ENCODE results near the gene BDNF. TPM values are rescaled to one million over a fixed set of nuclear protein-coding genes. Genes with fewer than 3 reads are reported as not detected.

Gene BDNF
- total RNA-seq, 4 donors from 2014 or later = 0.14 to 0.64 TPM; not detected in 2

DNA sequence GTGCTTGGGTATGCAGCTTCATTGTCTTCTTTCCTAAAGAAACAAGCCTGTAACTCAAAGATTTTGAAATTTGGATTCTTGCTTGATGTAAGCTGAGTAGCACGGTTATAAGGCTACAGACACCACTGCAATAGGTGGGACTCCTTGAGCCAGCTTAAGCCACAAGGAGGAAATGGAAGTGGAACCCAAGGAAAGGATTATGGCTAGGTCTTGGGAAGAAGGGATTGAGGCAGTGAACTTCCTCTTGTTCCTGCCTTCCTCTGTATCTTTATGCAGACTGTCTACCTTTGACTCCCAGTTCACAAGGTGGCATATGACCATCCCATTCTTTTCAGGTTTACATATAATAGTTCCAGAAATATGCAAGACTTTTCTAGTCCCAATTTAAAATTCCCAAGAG is 72.3 kb downstream of the BDNF start:
- Histone ChIP-seq H3K36me3 (no peaks in the 10 kb centered on the region), H3K9me3 (no peaks in the 10 kb centered on the region), H3K4me1 (no peaks in the 10 kb centered on the region), H3K27me3 (no peaks in the 10 kb centered on the region), H3K27ac (no peak overlapping the region), H3K4me3 (no peak overlapping the region)
- intact Hi-C loops (cut with DNase I; ENCODE audit: low total_unique reads) = no loop called here
- 89 to 100% methylated on average over 1 of the region's 1 CpG for WGBS, 2 donors (ENCODE audit: low coverage in 1 of 2)
- in situ Hi-C loops (cut with MboI; ENCODE audit: low pct_ligation_motif_present in 1 of 4, low pct_unique_long_range_greater_than_20kb in 1 of 4, low sequenced_read_pairs in 3 of 4) = no loop called here
- DNase-seq = no peak
- TF ChIP-seq, protein P1, sequence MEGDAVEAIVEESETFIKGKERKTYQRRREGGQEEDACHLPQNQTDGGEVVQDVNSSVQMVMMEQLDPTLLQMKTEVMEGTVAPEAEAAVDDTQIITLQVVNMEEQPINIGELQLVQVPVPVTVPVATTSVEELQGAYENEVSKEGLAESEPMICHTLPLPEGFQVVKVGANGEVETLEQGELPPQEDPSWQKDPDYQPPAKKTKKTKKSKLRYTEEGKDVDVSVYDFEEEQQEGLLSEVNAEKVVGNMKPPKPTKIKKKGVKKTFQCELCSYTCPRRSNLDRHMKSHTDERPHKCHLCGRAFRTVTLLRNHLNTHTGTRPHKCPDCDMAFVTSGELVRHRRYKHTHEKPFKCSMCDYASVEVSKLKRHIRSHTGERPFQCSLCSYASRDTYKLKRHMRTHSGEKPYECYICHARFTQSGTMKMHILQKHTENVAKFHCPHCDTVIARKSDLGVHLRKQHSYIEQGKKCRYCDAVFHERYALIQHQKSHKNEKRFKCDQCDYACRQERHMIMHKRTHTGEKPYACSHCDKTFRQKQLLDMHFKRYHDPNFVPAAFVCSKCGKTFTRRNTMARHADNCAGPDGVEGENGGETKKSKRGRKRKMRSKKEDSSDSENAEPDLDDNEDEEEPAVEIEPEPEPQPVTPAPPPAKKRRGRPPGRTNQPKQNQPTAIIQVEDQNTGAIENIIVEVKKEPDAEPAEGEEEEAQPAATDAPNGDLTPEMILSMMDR (IDR thresholded peaks at IDR 0.05) = no peak
- TF ChIP-seq EP300 (IDR thresholded peaks at IDR 0.05; ENCODE audit: low read depth) (no peak), POLR2AphosphoS5 (IDR thresholded peaks at IDR 0.05) (no peak), POLR2A (IDR thresholded peaks at IDR 0.05) (no peak)

DNA sequence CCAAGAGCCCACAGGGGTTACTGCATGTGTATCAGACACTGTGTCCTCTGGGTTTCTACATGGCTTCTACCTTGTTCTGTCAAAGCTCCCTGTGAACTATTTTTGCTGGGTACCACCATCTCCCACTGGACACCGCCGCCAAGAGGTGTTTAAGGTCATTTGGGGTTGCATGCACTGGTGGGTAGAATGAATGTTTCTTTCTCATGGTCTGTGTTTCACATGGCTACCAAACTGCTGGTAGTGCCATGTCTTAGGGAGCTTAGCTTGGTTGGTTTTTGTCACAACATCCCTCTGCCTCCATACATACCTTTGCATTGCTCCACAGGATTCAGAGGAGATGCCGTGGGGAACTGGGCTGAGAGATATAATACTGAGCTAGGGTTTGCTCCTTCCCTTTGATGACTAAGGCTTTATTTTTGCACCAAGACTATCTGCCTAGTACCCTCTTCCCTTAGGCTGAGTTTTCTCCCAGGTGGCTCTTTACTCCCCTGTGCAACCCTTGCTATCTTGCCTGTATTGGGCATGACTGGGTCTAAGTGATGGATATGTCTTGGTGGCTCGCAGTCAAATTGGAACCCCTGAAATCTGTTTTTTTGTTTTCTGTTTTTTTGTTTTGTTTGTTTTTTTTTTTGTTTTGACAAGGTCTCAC is 73.2 kb downstream of the BDNF start:
- no peak for TF ChIP-seq EP300 (IDR thresholded peaks at IDR 0.05; ENCODE audit: low read depth)
- TF ChIP-seq, protein P1 (IDR thresholded peaks at IDR 0.05) = no peak
- TF ChIP-seq POLR2AphosphoS5 (IDR thresholded peaks at IDR 0.05) = no peak
- no peak for TF ChIP-seq POLR2A (IDR thresholded peaks at IDR 0.05)
- in situ Hi-C loops (cut with MboI; ENCODE audit: low pct_ligation_motif_present in 1 of 4, low pct_unique_long_range_greater_than_20kb in 1 of 4, low sequenced_read_pairs in 3 of 4) (no loop called here), intact Hi-C loops (cut with DNase I; ENCODE audit: low total_unique reads) (no loop called here)
- Histone ChIP-seq H3K27ac (no peak overlapping the region), H3K4me3 (no peak overlapping the region), H3K4me1 (no peaks in the 10 kb centered on the region), H3K36me3 (no peaks in the 10 kb centered on the region), H3K27me3 (no peaks in the 10 kb centered on the region), H3K9me3 (no peaks in the 10 kb centered on the region)
- 96 to 100% methylated on average over 1 to 4 of the region's 4 CpGs for WGBS, 2 donors (ENCODE audit: low coverage in 1 of 2)
- no peak for DNase-seq

DNA sequence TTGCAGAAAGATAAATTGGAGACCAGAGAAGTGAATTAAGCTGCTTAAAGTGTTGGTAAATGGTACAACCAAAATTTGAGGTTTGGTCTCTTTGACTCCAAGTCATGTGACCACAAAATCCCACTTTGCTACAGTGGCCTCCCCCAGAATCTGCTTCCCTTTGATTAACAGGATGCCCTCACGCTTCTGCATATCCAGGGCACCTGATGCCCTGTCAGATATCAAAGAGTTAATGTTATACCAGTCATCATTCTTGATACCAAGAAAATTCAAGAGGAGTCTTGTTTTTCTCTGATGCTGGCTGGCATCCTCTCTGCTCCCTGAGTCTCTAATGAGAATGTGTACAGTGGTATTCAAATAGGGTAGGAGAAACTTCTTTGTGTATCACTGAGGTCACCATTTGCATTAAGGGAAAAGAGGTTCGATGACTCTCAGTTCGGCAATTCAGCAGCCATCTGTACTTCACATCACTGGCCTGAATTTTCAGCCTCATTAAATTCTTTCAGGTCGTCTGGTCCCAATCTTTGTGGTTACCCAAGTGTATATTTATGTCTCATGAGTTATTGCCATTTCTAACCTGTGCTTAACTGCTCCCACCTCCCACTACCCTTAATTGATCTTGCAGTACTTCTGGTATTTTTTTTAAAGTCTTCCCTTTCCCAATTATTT is 73.9 kb downstream of the BDNF start:
- in situ Hi-C loops (cut with MboI; ENCODE audit: low pct_ligation_motif_present in 1 of 4, low pct_unique_long_range_greater_than_20kb in 1 of 4, low sequenced_read_pairs in 3 of 4) (no loop called here), intact Hi-C loops (cut with DNase I; ENCODE audit: low total_unique reads) (no loop called here)
- TF ChIP-seq EP300 (IDR thresholded peaks at IDR 0.05; ENCODE audit: low read depth) (no peak), POLR2A (IDR thresholded peaks at IDR 0.05) (no peak), POLR2AphosphoS5 (IDR thresholded peaks at IDR 0.05) (no peak)
- Histone ChIP-seq H3K4me3 (no peak overlapping the region), H3K27me3 (no peaks in the 10 kb centered on the region), H3K9me3 (no peaks in the 10 kb centered on the region), H3K27ac (no peak overlapping the region), H3K36me3 (no peaks in the 10 kb centered on the region), H3K4me1 (no peaks in the 10 kb centered on the region)
- WGBS, 2 donors (ENCODE audit: low coverage in 1 of 2) = 74 to 83% methylated on average over 3 to 4 of the region's 4 CpGs
- no peak for DNase-seq

GRCh38 chr11:27625347-27625912 is 74.8 kb downstream of the BDNF start:
- Histone ChIP-seq H3K27ac (no peak overlapping the region), H3K4me3 (no peak overlapping the region), H3K9me3 (no peaks in the 10 kb centered on the region), H3K4me1 (no peaks in the 10 kb centered on the region), H3K27me3 (no peaks in the 10 kb centered on the region), H3K36me3 (no peaks in the 10 kb centered on the region)
- WGBS, 2 donors (ENCODE audit: low coverage in 1 of 2) = 42 to 100% methylated on average over 1 of the region's 1 CpG
- TF ChIP-seq POLR2AphosphoS5 (IDR thresholded peaks at IDR 0.05) = no peak
- TF ChIP-seq EP300 (IDR thresholded peaks at IDR 0.05; ENCODE audit: low read depth) = no peak
- TF ChIP-seq, protein P1 (IDR thresholded peaks at IDR 0.05) = no peak
- TF ChIP-seq POLR2A (IDR thresholded peaks at IDR 0.05) = no peak
- intact Hi-C loops (cut with DNase I; ENCODE audit: low total_unique reads) (no loop called here), in situ Hi-C loops (cut with MboI; ENCODE audit: low pct_ligation_motif_present in 1 of 4, low pct_unique_long_range_greater_than_20kb in 1 of 4, low sequenced_read_pairs in 3 of 4) (no loop called here)
- DNase-seq = no peak
